H1 (cell line): Measurements from ENCODE around the gene OR4K15.

Experiments
- BCL11A ChIP-seq, 2 experiments: IDR thresholded peaks; one replicate each; pipeline ENCODE4 v1.6.1; 2011; ENCODE audit warnings: low read depth in 2 of 2, low read length in 2 of 2, mild to moderate bottlenecking in 2 of 2
- CBX5 ChIP-seq: fragments of 300-800, 300-1000 bp; sonication (generic); IDR thresholded peaks from 2 replicates; pipeline ENCODE4 v1.7.1; 2016; ENCODE audit warnings: antibody characterized with exemption, low read length, low read depth
- CEBPB ChIP-seq: IDR thresholded peaks from 2 replicates; pipeline ENCODE4 v1.6.1; 2012; ENCODE audit warnings: low read depth, low read length
- CTBP2 ChIP-seq: IDR thresholded peaks from 2 replicates; pipeline ENCODE4 v1.7.0; 2011; ENCODE audit warnings: borderline replicate concordance, mild to moderate bottlenecking, moderate library complexity, mixed read lengths, low read length; ENCODE audit not compliant: insufficient read depth, insufficient read length
- POLR2A ChIP-seq, 2 experiments: IDR thresholded peaks; 1 replicate in 1 of 2; 2 replicates in 1 of 2; pipeline ENCODE4 v1.6.1; 2011; ENCODE audit warnings: low read depth in 2 of 2, low read length in 2 of 2, mild to moderate bottlenecking in 2 of 2; ENCODE audit errors: control extremely low read depth in 1 of 2
- POLR2AphosphoS5 ChIP-seq: IDR thresholded peaks from 2 replicates; pipeline ENCODE4 v1.6.1; 2011; ENCODE audit warnings: low read depth, low read length
- RNF2 ChIP-seq: fragments of 200-900, 300-1000 bp; sonication (generic); IDR thresholded peaks from 2 replicates; pipeline ENCODE4 v1.7.1; 2016; ENCODE audit warnings: borderline replicate concordance, low read depth, mild to moderate bottlenecking, antibody characterized with exemption, low read length; ENCODE audit not compliant: poor library complexity, severe bottlenecking; ENCODE audit errors: missing control alignments
- TF ChIP-seq, protein P1 (sequence below), 3 experiments: IDR thresholded peaks; 1 replicate in 2 of 3; 2 replicates in 1 of 3; pipeline versions ENCODE4 v1.5.1 to v1.6.1; 2011; ENCODE audit warnings: low read length in 3 of 3, mild to moderate bottlenecking in 3 of 3, inconsistent platforms in 2 of 3, low read depth in 1 of 3, moderate library complexity in 1 of 3; ENCODE audit not compliant: insufficient read depth in 1 of 3; ENCODE audit errors: control extremely low read depth in 1 of 3
- TF ChIP-seq, protein P2 (sequence below): IDR thresholded peaks from 2 replicates; pipeline ENCODE4 v1.6.1; 2011; ENCODE audit warnings: low read depth, mild to moderate bottlenecking, low read length; ENCODE audit not compliant: insufficient read depth

DNA sequence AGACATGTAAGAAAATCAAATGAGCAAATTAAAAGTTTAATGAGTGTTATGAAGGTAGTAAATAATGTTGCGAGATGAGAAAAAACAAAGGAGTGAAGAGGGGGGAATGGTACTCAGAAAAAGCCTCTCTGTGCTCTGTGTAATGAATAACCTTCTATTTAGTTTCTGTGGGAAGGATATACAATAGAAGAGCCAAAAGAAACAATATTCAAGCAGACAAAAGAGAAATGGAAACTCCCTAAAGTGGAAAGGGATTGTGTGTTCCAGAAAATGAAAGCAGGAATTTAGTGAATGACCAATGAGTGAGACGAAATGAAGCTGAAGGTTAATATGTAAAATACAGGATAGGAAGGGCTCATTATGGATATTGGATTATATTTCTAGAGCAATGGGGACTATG is 26.2 kb upstream of the OR4K15 start:
- TF ChIP-seq CBX5 (no peak), RNF2 (no peak), BCL11A (IDR thresholded peaks at IDR 0.05; ENCODE audit: low read depth in 2 of 2, low read length in 2 of 2) (no peak), CEBPB (no peak), CTBP2 (no peak), POLR2AphosphoS5 (no peak), POLR2A (IDR thresholded peaks at IDR 0.05; ENCODE audit: control extremely low read depth in 1 of 2, low read depth in 2 of 2, low read length in 2 of 2) (no peak)
- TF ChIP-seq, protein P1, sequence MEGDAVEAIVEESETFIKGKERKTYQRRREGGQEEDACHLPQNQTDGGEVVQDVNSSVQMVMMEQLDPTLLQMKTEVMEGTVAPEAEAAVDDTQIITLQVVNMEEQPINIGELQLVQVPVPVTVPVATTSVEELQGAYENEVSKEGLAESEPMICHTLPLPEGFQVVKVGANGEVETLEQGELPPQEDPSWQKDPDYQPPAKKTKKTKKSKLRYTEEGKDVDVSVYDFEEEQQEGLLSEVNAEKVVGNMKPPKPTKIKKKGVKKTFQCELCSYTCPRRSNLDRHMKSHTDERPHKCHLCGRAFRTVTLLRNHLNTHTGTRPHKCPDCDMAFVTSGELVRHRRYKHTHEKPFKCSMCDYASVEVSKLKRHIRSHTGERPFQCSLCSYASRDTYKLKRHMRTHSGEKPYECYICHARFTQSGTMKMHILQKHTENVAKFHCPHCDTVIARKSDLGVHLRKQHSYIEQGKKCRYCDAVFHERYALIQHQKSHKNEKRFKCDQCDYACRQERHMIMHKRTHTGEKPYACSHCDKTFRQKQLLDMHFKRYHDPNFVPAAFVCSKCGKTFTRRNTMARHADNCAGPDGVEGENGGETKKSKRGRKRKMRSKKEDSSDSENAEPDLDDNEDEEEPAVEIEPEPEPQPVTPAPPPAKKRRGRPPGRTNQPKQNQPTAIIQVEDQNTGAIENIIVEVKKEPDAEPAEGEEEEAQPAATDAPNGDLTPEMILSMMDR (IDR thresholded peaks at IDR 0.05; ENCODE audit: control extremely low read depth in 1 of 3, insufficient read depth in 1 of 3, low read depth in 1 of 3, low read length in 3 of 3) = no peak
- TF ChIP-seq, protein P2, sequence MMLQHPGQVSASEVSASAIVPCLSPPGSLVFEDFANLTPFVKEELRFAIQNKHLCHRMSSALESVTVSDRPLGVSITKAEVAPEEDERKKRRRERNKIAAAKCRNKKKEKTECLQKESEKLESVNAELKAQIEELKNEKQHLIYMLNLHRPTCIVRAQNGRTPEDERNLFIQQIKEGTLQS = no peak
